ENCODE measurements around the gene MAST2. TPM values are rescaled to one million over a fixed set of nuclear protein-coding genes. Genes with fewer than 3 reads are reported as not detected.
A peak's percentile ranks its signal among the peaks of the same experiment; 100 is the strongest.
"Not testable (repeated sequence)": the region's sequence is repeated elsewhere in the genome, so short reads cannot be mapped to it uniquely, and the experiment has no call there.

Gene MAST2
- total RNA-seq, 6 experiments from 2014 or later, result 27.8 to 40.7 (median 29.7) TPM

GRCh38 chr1:45854724-45855123 is 51.3 kb downstream of the MAST2 start:
- H3K27me3 Mint-ChIP-seq (ENCODE audit: insufficient read depth), result peaks cover 2% of the 10 kb centered on the region
- peaks cover 20% of the 10 kb centered on the region for H3K36me3 Mint-ChIP-seq (ENCODE audit: low read depth)
- peaks cover 13% of the 10 kb centered on the region for H3K9me3 Mint-ChIP-seq
- no peak for TF ChIP-seq CTCF (IDR thresholded peaks at IDR 0.05)
- H3K4me3 Mint-ChIP-seq, result no peak overlapping the region
- H3K27ac Mint-ChIP-seq, result no peak overlapping the region
- no peak for DNase-seq
- peaks cover 24% of the 10 kb centered on the region for H3K4me1 Mint-ChIP-seq (ENCODE audit: low read depth)

DNA sequence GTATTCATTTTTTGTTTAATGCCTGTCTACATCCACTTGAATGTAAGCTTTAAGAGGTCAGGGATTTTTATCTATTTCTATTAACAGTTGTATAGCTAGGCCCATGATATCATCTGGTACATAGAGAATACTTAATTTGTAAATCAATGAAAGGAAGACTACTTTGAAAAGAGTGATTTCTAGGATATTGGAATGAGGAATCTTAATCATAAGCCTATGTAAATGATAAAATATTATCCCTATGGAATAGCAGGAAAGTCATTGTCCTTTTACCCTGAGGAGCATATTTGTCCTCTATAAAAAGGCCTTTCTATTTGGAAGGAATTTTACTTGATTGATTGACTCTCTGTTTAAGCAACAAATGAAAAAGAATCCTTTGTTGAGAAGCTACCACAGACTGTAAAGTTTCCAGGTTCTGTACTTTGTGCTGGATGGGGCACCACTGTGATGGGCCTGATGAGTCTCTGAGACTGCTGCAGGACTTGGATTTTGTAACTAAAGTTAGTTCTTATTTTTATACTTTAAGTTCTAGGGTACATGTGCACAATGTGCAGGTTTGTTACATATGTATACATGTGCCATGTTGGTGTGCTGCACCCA is 53.8 kb downstream of the MAST2 start:
- H3K4me1 Mint-ChIP-seq (ENCODE audit: low read depth), result peaks cover 19% of the 10 kb centered on the region
- no peaks in the 10 kb centered on the region for H3K9me3 Mint-ChIP-seq
- H3K36me3 Mint-ChIP-seq (ENCODE audit: low read depth), result peaks cover 12% of the 10 kb centered on the region; the same call in 1 of the 2 replicates
- H3K27ac Mint-ChIP-seq, result no peak overlapping the region
- TF ChIP-seq CTCF (IDR thresholded peaks at IDR 0.05), result no peak
- no peak for DNase-seq
- H3K4me3 Mint-ChIP-seq, result no peak overlapping the region
- H3K27me3 Mint-ChIP-seq (ENCODE audit: insufficient read depth), result no peaks in the 10 kb centered on the region

GRCh38 chr1:45857755-45858492 is 54.5 kb downstream of the MAST2 start:
- not testable (repeated sequence) for H3K27me3 Mint-ChIP-seq (ENCODE audit: insufficient read depth); H3K27ac Mint-ChIP-seq; H3K4me3 Mint-ChIP-seq; DNase-seq; H3K9me3 Mint-ChIP-seq
- H3K4me1 Mint-ChIP-seq (ENCODE audit: low read depth), result peaks cover 26% of the 10 kb centered on the region
- peaks cover 13% of the 10 kb centered on the region; the same call in 1 of the 2 replicates for H3K36me3 Mint-ChIP-seq (ENCODE audit: low read depth)

GRCh38 chr1:45859221-45859620 is 55.8 kb downstream of the MAST2 start:
- Mint-ChIP-seq H3K9me3 (no peaks in the 10 kb centered on the region), H3K4me3 (no peak overlapping the region), H3K36me3 (ENCODE audit: low read depth) (peaks cover 13% of the 10 kb centered on the region; the same call in 1 of the 2 replicates), H3K27me3 (ENCODE audit: insufficient read depth) (no peaks in the 10 kb centered on the region), H3K27ac (no peak overlapping the region), H3K4me1 (ENCODE audit: low read depth) (peaks cover 39% of the 10 kb centered on the region)
- no peak for DNase-seq
- no peak for TF ChIP-seq CTCF (IDR thresholded peaks at IDR 0.05)

DNA sequence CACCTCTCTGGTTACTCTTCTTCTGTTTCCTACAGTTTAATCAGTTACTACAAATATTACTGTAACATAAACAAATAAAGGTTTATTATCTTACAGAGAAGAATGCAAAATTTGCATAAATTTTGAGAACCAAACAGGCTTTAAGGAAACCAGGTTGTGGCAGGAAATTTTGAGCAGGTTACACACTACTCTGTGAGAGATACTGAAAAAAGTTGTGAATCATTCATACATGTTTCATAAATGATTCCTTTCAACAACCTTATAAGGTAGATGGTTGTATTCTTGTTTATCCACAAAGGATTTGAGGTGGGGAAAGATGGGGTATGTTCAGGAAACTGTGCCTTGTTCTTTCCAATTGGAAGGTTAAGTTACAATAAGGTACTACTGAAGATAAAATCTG is 58.6 kb downstream of the MAST2 start:
- Mint-ChIP-seq H3K27me3 (ENCODE audit: insufficient read depth) (no peaks in the 10 kb centered on the region), H3K4me3 (no peak overlapping the region), H3K36me3 (ENCODE audit: low read depth) (peaks cover 13% of the 10 kb centered on the region; the same call in 1 of the 2 replicates), H3K27ac (no peak overlapping the region), H3K9me3 (no peaks in the 10 kb centered on the region), H3K4me1 (ENCODE audit: low read depth) (peaks cover 48% of the 10 kb centered on the region)
- TF ChIP-seq CTCF (IDR thresholded peaks at IDR 0.05), result no peak
- DNase-seq, result no peak

GRCh38 chr1:45863218-45863617 is 59.8 kb downstream of the MAST2 start:
- H3K27me3 Mint-ChIP-seq (ENCODE audit: insufficient read depth), result no peaks in the 10 kb centered on the region
- H3K9me3 Mint-ChIP-seq, result no peaks in the 10 kb centered on the region
- H3K36me3 Mint-ChIP-seq (ENCODE audit: low read depth), result 0 out of 2 replicates have a peak, but pooled peaks cover 4% of the 10 kb centered on the region
- H3K27ac Mint-ChIP-seq, result peak overlapping the region; percentile 85
- H3K4me1 Mint-ChIP-seq (ENCODE audit: low read depth), result peaks cover 58% of the 10 kb centered on the region
- DNase-seq, result no peak
- no peak for TF ChIP-seq CTCF (IDR thresholded peaks at IDR 0.05)
- H3K4me3 Mint-ChIP-seq, result peak overlapping the region; percentile 93

All from HFFc6 (cell line).